ENCODE data around the gene FADS2.
A peak's percentile ranks its signal among the peaks of the same experiment; 100 is the strongest.

FADS2 gene

GRCh38 chr11:61829806-61830205 is 1.7 kb downstream of the FADS2 start:
- Histone ChIP-seq H3F3A (ENCODE audit: insufficient read depth, low read length) (no peaks in the 10 kb centered on the region), H3K4me2 (ENCODE audit: low read depth, low read length) (no peak overlapping the region), H3K27me3 (replicated peaks; ENCODE audit: insufficient read depth, low read length) (peaks cover 41% of the 10 kb centered on the region)

GRCh38 chr11:61830237-61831105 is 2.4 kb downstream of the FADS2 start:
- H3K79me2 ChIP-seq (ENCODE audit: low read length): no peaks in the 10 kb centered on the region
- no peaks in the 10 kb centered on the region for H3K36me3 ChIP-seq (replicated peaks; ENCODE audit: insufficient read depth, low read length)
- no peak for DNase-seq
- H2AFZ ChIP-seq (ENCODE audit: low read length): no peak overlapping the region
- peaks cover 41% of the 10 kb centered on the region for H3K27me3 ChIP-seq (replicated peaks; ENCODE audit: insufficient read depth, low read length)
- no peaks in the 10 kb centered on the region for H3K9me3 ChIP-seq (replicated peaks; ENCODE audit: insufficient read depth, low read length)
- H3K9me2 ChIP-seq (replicated peaks; ENCODE audit: insufficient read depth, low read length): no peaks in the 10 kb centered on the region
- H3K9ac ChIP-seq (ENCODE audit: low read length): no peak overlapping the region
- H4K20me1 ChIP-seq (ENCODE audit: insufficient read depth, low read length): no peaks in the 10 kb centered on the region
- no peak overlapping the region for H3K27ac ChIP-seq (ENCODE audit: low read length)
- TF ChIP-seq EZH2 (optimal IDR thresholded peaks at IDR 0.05; ENCODE audit: low read depth, low read length) (no peak), CTCF (IDR thresholded peaks at IDR 0.05; ENCODE audit: low read length) (no peak), EZH2phosphoT487 (IDR thresholded peaks at IDR 0.05; ENCODE audit: low read length) (no peak)
- peaks cover 21% of the 10 kb centered on the region for H3K4me1 ChIP-seq (ENCODE audit: low read length)
- H3F3A ChIP-seq (ENCODE audit: insufficient read depth, low read length): 0 out of 2 replicates have a peak, but pooled peaks cover 3% of the 10 kb centered on the region
- H3K4me2 ChIP-seq (ENCODE audit: low read depth, low read length): no peak overlapping the region
- no peak overlapping the region for H3K4me3 ChIP-seq (ENCODE audit: low read length)

More at GRCh38 chr11:61829806-61830205, 1.7 kb downstream of the FADS2 start:
- no peaks in the 10 kb centered on the region for H3K36me3 ChIP-seq (replicated peaks; ENCODE audit: insufficient read depth, low read length)
- peaks cover 17% of the 10 kb centered on the region for H3K4me1 ChIP-seq (ENCODE audit: low read length)
- no peak overlapping the region for H3K9ac ChIP-seq (ENCODE audit: low read length)
- TF ChIP-seq EZH2 (optimal IDR thresholded peaks at IDR 0.05; ENCODE audit: low read depth, low read length): no peak
- no peak for TF ChIP-seq EZH2phosphoT487 (IDR thresholded peaks at IDR 0.05; ENCODE audit: low read length)
- no peak for TF ChIP-seq CTCF (IDR thresholded peaks at IDR 0.05; ENCODE audit: low read length)
- no peaks in the 10 kb centered on the region for H3K79me2 ChIP-seq (ENCODE audit: low read length)
- H2AFZ ChIP-seq (ENCODE audit: low read length): no peak overlapping the region
- H3K4me3 ChIP-seq (ENCODE audit: low read length): no peak overlapping the region
- H4K20me1 ChIP-seq (ENCODE audit: insufficient read depth, low read length): no peaks in the 10 kb centered on the region
- no peaks in the 10 kb centered on the region for H3K9me3 ChIP-seq (replicated peaks; ENCODE audit: insufficient read depth, low read length)
- no peaks in the 10 kb centered on the region for H3K9me2 ChIP-seq (replicated peaks; ENCODE audit: insufficient read depth, low read length)
- no peak overlapping the region for H3K27ac ChIP-seq (ENCODE audit: low read length)
- no peak for DNase-seq

- DNase-seq: no peak
- H2AFZ ChIP-seq (ENCODE audit: low read length): peak overlapping the region; percentile 47
- H3K9me3 ChIP-seq (replicated peaks; ENCODE audit: insufficient read depth, low read length): no peaks in the 10 kb centered on the region
- TF ChIP-seq EZH2phosphoT487 (IDR thresholded peaks at IDR 0.05; ENCODE audit: low read length) (no peak), EZH2 (optimal IDR thresholded peaks at IDR 0.05; ENCODE audit: low read depth, low read length) (no peak), CTCF (IDR thresholded peaks at IDR 0.05; ENCODE audit: low read length) (no peak)
- H3K36me3 ChIP-seq (replicated peaks; ENCODE audit: insufficient read depth, low read length): no peaks in the 10 kb centered on the region
- peak overlapping the region; percentile 55 for H3K4me2 ChIP-seq (ENCODE audit: low read depth, low read length)
- peak overlapping the region; percentile 21; the same call in 1 of the 2 replicates for H3K9ac ChIP-seq (ENCODE audit: low read length)
- no peaks in the 10 kb centered on the region for H4K20me1 ChIP-seq (ENCODE audit: insufficient read depth, low read length)
- no peak overlapping the region for H3K27ac ChIP-seq (ENCODE audit: low read length)
- H3K79me2 ChIP-seq (ENCODE audit: low read length): no peaks in the 10 kb centered on the region
- peaks cover 30% of the 10 kb centered on the region for H3K27me3 ChIP-seq (replicated peaks; ENCODE audit: insufficient read depth, low read length)
- peaks cover 21% of the 10 kb centered on the region for H3K4me1 ChIP-seq (ENCODE audit: low read length)
- H3K4me3 ChIP-seq (ENCODE audit: low read length): peak overlapping the region; percentile 20; the same call in 1 of the 2 replicates
- H3K9me2 ChIP-seq (replicated peaks; ENCODE audit: insufficient read depth, low read length): no peaks in the 10 kb centered on the region
- H3F3A ChIP-seq (ENCODE audit: insufficient read depth, low read length): 0 out of 2 replicates have a peak, but pooled peaks cover 3% of the 10 kb centered on the region
Measured at GRCh38 chr11:61832207-61832606, 4.1 kb downstream of the FADS2 start.
